A673 (cell line): ENCODE results near the gene HTRA2. TPM values are rescaled to one million over a fixed set of nuclear protein-coding genes. Genes with fewer than 3 reads are reported as not detected.

Experiments used
- BruUV-seq: library from RNA; stranded (reverse); fragments of 400-500 nt; replicated peaks from 2 replicates; lab custom pipeline; 2021; lab: Mats Ljungman, UMichigan
- CTCF ChIA-PET: fragments of 300-600 bp; sonication (Branson Sonifier 250); formaldehyde crosslinking; loops from one replicate; lab custom pipeline; 2022; ENCODE audit warnings: antibody characterized with exemption; lab: Charles Lee
- POLR2A ChIA-PET: fragments of 300-600 bp; sonication (Branson Sonifier 250); formaldehyde crosslinking; loops from one replicate; lab custom pipeline; 2022; ENCODE audit warnings: antibody characterized with exemption; ENCODE audit not compliant: low non-redundant PET; lab: Charles Lee
- DNase-seq: peaks from one replicate; pipeline ENCODE4 v3.0.0-alpha.2; 2015; ENCODE audit warnings: low spot score
- H3K27ac ChIP-seq: fragments of 200-600 bp; sonication (generic); 2 replicates; pipeline ENCODE4 v1.5.1; 2016; ENCODE audit warnings: mixed run types, low read depth, mild to moderate bottlenecking, mixed read lengths, antibody characterized with exemption, low read length; ENCODE audit not compliant: poor library complexity, severe bottlenecking
- H3K27me3 ChIP-seq: fragments of 200-600 bp; sonication (generic); replicated peaks from 2 replicates; pipeline ENCODE4 v1.6.1; 2017; ENCODE audit warnings: mixed run types, low read depth, mild to moderate bottlenecking, mixed read lengths, antibody characterized with exemption, low read length; ENCODE audit not compliant: insufficient read depth, poor library complexity
- H3K36me3 ChIP-seq: fragments of 200-600 bp; sonication (generic); 2 replicates; pipeline ENCODE4 v1.6.1; 2016; ENCODE audit warnings: mixed run types, mild to moderate bottlenecking, mixed read lengths, antibody characterized with exemption, low read length; ENCODE audit not compliant: insufficient read depth, poor library complexity, severe bottlenecking
- H3K4me1 ChIP-seq: fragments of 200-600 bp; sonication (generic); 2 replicates; pipeline ENCODE4 v1.6.1; 2017; ENCODE audit warnings: mixed run types, mild to moderate bottlenecking, mixed read lengths, antibody characterized with exemption, low read length; ENCODE audit not compliant: insufficient read depth, poor library complexity, severe bottlenecking
- H3K4me3 ChIP-seq: fragments of 200-600 bp; sonication (generic); 2 replicates; pipeline ENCODE4 v1.5.1; 2016; ENCODE audit warnings: low read depth, mixed run types, mild to moderate bottlenecking, mixed read lengths, low read length; ENCODE audit not compliant: poor library complexity, severe bottlenecking
- H3K9me3 ChIP-seq: fragments of 200-600 bp; sonication (generic); 2 replicates; pipeline ENCODE4 v1.6.1; 2016; ENCODE audit warnings: mixed run types, low read depth, mild to moderate bottlenecking, mixed read lengths, antibody characterized with exemption, low read length; ENCODE audit not compliant: poor library complexity, severe bottlenecking
- EZH2 ChIP-seq: fragments of 200-600 bp; sonication (generic); IDR thresholded peaks from 2 replicates; pipeline ENCODE4 v1.6.1; 2017; ENCODE audit warnings: borderline replicate concordance, low read depth, mild to moderate bottlenecking, mixed read lengths, antibody characterized with exemption, low read length; ENCODE audit not compliant: poor library complexity, severe bottlenecking
- intact Hi-C: fragments of 100-400 bp; cut with micrococcal nuclease; formaldehyde crosslinking; loops from one replicate; pipeline ENCODE4 v1.10.0; 2022; ENCODE audit not compliant: unreplicated experiment
- total RNA-seq: library from RNA; stranded (reverse); gene quantifications from 2 replicates; pipeline ENCODE4 v1.2.3, GENCODE V29; 2021
- TF ChIP-seq, protein P1 (sequence below): fragments of 300-800, 200-600 bp; sonication (generic); conservative IDR thresholded peaks from 2 replicates; pipeline ENCODE4 v1.5.1; 2017; ENCODE audit warnings: low read depth, mild to moderate bottlenecking, antibody characterized with exemption, low read length, moderate library complexity, mixed read lengths

The HTRA2 gene
- total RNA-seq, 1 experiment from 2014 or later, result 35.1 TPM

GRCh38 chr2:74525717-74526648 is 3.8 kb upstream of the HTRA2 start, which contains the start of gene DQX1:
TSS of gene DQX1 (minus strand) at chr2:74526231. CDS start at chr2:74525729, 502 bp downstream.
- DNase-seq, result peak; percentile 44
- CTCF ChIA-PET, result no interaction called here
- no peaks in the 10 kb centered on the region for H3K9me3 ChIP-seq
- H3K36me3 ChIP-seq, result peaks cover 25% of the 10 kb centered on the region
- TF ChIP-seq, protein P1, sequence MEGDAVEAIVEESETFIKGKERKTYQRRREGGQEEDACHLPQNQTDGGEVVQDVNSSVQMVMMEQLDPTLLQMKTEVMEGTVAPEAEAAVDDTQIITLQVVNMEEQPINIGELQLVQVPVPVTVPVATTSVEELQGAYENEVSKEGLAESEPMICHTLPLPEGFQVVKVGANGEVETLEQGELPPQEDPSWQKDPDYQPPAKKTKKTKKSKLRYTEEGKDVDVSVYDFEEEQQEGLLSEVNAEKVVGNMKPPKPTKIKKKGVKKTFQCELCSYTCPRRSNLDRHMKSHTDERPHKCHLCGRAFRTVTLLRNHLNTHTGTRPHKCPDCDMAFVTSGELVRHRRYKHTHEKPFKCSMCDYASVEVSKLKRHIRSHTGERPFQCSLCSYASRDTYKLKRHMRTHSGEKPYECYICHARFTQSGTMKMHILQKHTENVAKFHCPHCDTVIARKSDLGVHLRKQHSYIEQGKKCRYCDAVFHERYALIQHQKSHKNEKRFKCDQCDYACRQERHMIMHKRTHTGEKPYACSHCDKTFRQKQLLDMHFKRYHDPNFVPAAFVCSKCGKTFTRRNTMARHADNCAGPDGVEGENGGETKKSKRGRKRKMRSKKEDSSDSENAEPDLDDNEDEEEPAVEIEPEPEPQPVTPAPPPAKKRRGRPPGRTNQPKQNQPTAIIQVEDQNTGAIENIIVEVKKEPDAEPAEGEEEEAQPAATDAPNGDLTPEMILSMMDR, result no peak
- no peak for TF ChIP-seq EZH2
- BruUV-seq, result no TSS peak
- H3K4me3 ChIP-seq, result no peak within 1 kb of the TSS
- peaks cover 11% of the 10 kb centered on the region for H3K4me1 ChIP-seq
- no peaks in the 10 kb centered on the region for H3K27me3 ChIP-seq
- no peak within 1 kb of the TSS for H3K27ac ChIP-seq
- intact Hi-C loops, result no loop called here
- POLR2A ChIA-PET, result no interaction called here

GRCh38 chr2:74526649-74527230 is 3.0 kb upstream of the HTRA2 start:
- POLR2A ChIA-PET, result no interaction called here
- H3K9me3 ChIP-seq, result no peaks in the 10 kb centered on the region
- no TSS peak for BruUV-seq
- no peaks in the 10 kb centered on the region for H3K27me3 ChIP-seq
- no peak for TF ChIP-seq EZH2
- TF ChIP-seq, protein P1, result no peak
- intact Hi-C loops, result no loop called here
- CTCF ChIA-PET, result no interaction called here
- no peak for DNase-seq
- H3K36me3 ChIP-seq, result peaks cover 25% of the 10 kb centered on the region
- H3K27ac ChIP-seq, result no peak overlapping the region
- no peak overlapping the region for H3K4me3 ChIP-seq
- H3K4me1 ChIP-seq, result peaks cover 16% of the 10 kb centered on the region

GRCh38 chr2:74527741-74528140 is 2.0 kb upstream of the HTRA2 start:
- intact Hi-C loops, result loop anchor here (2.0 kb wide), 2 partner anchors 21 to 45 kb away; partner anchors contain the start of genes CCDC142, PCGF1 and TTC31
- no peak for DNase-seq
- ChIA-PET POLR2A (no interaction called here), CTCF (no interaction called here)
- H3K36me3 ChIP-seq, result peaks cover 28% of the 10 kb centered on the region
- peaks cover 16% of the 10 kb centered on the region for H3K4me1 ChIP-seq
- no peaks in the 10 kb centered on the region for H3K9me3 ChIP-seq
- no peak overlapping the region for H3K4me3 ChIP-seq
- H3K27ac ChIP-seq, result no peak overlapping the region
- no peaks in the 10 kb centered on the region for H3K27me3 ChIP-seq
- TF ChIP-seq, protein P1, result no peak
- TF ChIP-seq EZH2, result no peak
- BruUV-seq, result TSS peak; percentile 70
